Measurements from ENCODE around the gene TEX22.

The TEX22 gene

GRCh38 chr14:105417690-105418121 lies 19.4 kb downstream of the TEX22 start:
- peaks cover 9% of the 10 kb centered on the region; the same call in 1 of the 2 replicates for H3K36me3 ChIP-seq (ENCODE audit: control insufficient read depth, insufficient read depth, low read length)
- H3K4me1 ChIP-seq (ENCODE audit: control insufficient read depth, insufficient read depth, low read length) = peaks cover 14% of the 10 kb centered on the region
- no peaks in the 10 kb centered on the region for H3K9me3 ChIP-seq (ENCODE audit: control insufficient read depth, insufficient read depth, low read length)
- H3K4me3 ChIP-seq (ENCODE audit: low read depth, low read length) = no peak overlapping the region
- no peak overlapping the region for H3K27ac ChIP-seq (ENCODE audit: low read depth, low read length)
- H3K9ac ChIP-seq (ENCODE audit: low read depth, low read length) = no peak overlapping the region
- H3K27me3 ChIP-seq (ENCODE audit: control insufficient read depth, insufficient read depth, low read length) = peaks cover 20% of the 10 kb centered on the region

GRCh38 chr14:105418269-105419194 lies 20.2 kb downstream of the TEX22 start:
- H3K9me3 ChIP-seq (ENCODE audit: control insufficient read depth, insufficient read depth, low read length) = no peaks in the 10 kb centered on the region
- H3K9ac ChIP-seq (ENCODE audit: low read depth, low read length) = no peak overlapping the region
- H3K36me3 ChIP-seq (ENCODE audit: control insufficient read depth, insufficient read depth, low read length) = peaks cover 14% of the 10 kb centered on the region; the same call in 1 of the 2 replicates
- H3K4me1 ChIP-seq (ENCODE audit: control insufficient read depth, insufficient read depth, low read length) = peaks cover 14% of the 10 kb centered on the region
- no peak overlapping the region for H3K27ac ChIP-seq (ENCODE audit: low read depth, low read length)
- peaks cover 11% of the 10 kb centered on the region for H3K27me3 ChIP-seq (ENCODE audit: control insufficient read depth, insufficient read depth, low read length)
- peak overlapping the region; percentile 72; the same call in 1 of the 2 replicates for H3K4me3 ChIP-seq (ENCODE audit: low read depth, low read length)

- H3K4me3 ChIP-seq (ENCODE audit: low read depth, low read length) = peak within 1 kb of the TSS; percentile 90
- peaks cover 19% of the 10 kb centered on the region for H3K36me3 ChIP-seq (ENCODE audit: control insufficient read depth, insufficient read depth, low read length)
- peaks cover 2% of the 10 kb centered on the region for H3K27me3 ChIP-seq (ENCODE audit: control insufficient read depth, insufficient read depth, low read length)
- peaks cover 14% of the 10 kb centered on the region for H3K4me1 ChIP-seq (ENCODE audit: control insufficient read depth, insufficient read depth, low read length)
- peak within 1 kb of the TSS; percentile 86 for H3K9ac ChIP-seq (ENCODE audit: low read depth, low read length)
- H3K27ac ChIP-seq (ENCODE audit: low read depth, low read length) = peak within 1 kb of the TSS; percentile 73
- H3K9me3 ChIP-seq (ENCODE audit: control insufficient read depth, insufficient read depth, low read length) = no peaks in the 10 kb centered on the region
These were observed 21.1 kb downstream of the TEX22 start, which contains the start of gene MTA1 for GRCh38 chr14:105419195-105420091. Gene MTA1, plus strand, starts transcription at chr14:105419827. Its CDS starts 209 bp downstream, at chr14:105420036.

- H3K27me3 ChIP-seq (ENCODE audit: control insufficient read depth, insufficient read depth, low read length) = no peaks in the 10 kb centered on the region
- H3K36me3 ChIP-seq (ENCODE audit: control insufficient read depth, insufficient read depth, low read length) = peaks cover 22% of the 10 kb centered on the region
- peak overlapping the region; percentile 86 for H3K9ac ChIP-seq (ENCODE audit: low read depth, low read length)
- peak overlapping the region; percentile 90 for H3K4me3 ChIP-seq (ENCODE audit: low read depth, low read length)
- H3K4me1 ChIP-seq (ENCODE audit: control insufficient read depth, insufficient read depth, low read length) = peaks cover 14% of the 10 kb centered on the region
- peak overlapping the region; percentile 73 for H3K27ac ChIP-seq (ENCODE audit: low read depth, low read length)
- no peaks in the 10 kb centered on the region for H3K9me3 ChIP-seq (ENCODE audit: control insufficient read depth, insufficient read depth, low read length)
These were observed 22.0 kb downstream of the TEX22 start for GRCh38 chr14:105420101-105420973.

DNA sequence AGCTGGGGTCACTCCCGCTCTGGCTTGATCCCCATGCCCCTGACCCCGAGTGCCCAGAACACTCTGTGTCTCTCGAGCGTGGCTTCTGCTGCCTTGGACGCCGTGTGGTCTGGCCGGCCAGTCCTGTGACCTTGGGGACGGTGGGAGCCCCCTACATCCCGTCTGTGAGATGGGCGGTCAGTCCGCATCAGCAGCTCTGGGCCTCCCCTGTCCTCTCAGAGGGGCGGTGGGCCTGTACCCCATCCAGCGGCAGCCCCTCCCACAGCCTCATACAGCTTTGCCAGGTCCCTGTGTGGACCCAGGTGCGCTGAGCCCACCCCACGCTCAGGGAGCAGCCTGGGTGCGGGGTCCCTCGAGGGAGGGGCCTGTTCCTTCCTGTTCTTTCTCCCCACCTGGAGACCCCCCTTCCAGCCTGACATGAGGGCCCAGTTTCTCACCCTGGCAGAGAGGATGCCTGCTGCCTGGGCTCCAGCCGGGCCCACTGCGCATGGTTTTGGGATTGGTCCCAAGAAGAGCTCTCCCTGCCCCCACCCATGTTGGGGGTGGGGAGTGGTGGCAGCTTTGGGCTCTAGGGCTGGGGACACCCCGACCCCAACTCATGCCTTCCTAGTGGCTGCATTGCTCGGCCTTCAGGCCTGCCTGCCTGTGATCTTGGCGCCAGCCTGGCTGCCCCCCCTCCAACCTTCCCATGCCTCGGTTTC lies 22.8 kb downstream of the TEX22 start:
- H3K4me3 ChIP-seq (ENCODE audit: low read depth, low read length) = peak overlapping the region; percentile 90
- H3K4me1 ChIP-seq (ENCODE audit: control insufficient read depth, insufficient read depth, low read length) = peaks cover 14% of the 10 kb centered on the region
- no peaks in the 10 kb centered on the region for H3K27me3 ChIP-seq (ENCODE audit: control insufficient read depth, insufficient read depth, low read length)
- H3K36me3 ChIP-seq (ENCODE audit: control insufficient read depth, insufficient read depth, low read length) = peaks cover 22% of the 10 kb centered on the region
- H3K27ac ChIP-seq (ENCODE audit: low read depth, low read length) = peak overlapping the region; percentile 73
- H3K9ac ChIP-seq (ENCODE audit: low read depth, low read length) = peak overlapping the region; percentile 86
- no peaks in the 10 kb centered on the region for H3K9me3 ChIP-seq (ENCODE audit: control insufficient read depth, insufficient read depth, low read length)

DNA sequence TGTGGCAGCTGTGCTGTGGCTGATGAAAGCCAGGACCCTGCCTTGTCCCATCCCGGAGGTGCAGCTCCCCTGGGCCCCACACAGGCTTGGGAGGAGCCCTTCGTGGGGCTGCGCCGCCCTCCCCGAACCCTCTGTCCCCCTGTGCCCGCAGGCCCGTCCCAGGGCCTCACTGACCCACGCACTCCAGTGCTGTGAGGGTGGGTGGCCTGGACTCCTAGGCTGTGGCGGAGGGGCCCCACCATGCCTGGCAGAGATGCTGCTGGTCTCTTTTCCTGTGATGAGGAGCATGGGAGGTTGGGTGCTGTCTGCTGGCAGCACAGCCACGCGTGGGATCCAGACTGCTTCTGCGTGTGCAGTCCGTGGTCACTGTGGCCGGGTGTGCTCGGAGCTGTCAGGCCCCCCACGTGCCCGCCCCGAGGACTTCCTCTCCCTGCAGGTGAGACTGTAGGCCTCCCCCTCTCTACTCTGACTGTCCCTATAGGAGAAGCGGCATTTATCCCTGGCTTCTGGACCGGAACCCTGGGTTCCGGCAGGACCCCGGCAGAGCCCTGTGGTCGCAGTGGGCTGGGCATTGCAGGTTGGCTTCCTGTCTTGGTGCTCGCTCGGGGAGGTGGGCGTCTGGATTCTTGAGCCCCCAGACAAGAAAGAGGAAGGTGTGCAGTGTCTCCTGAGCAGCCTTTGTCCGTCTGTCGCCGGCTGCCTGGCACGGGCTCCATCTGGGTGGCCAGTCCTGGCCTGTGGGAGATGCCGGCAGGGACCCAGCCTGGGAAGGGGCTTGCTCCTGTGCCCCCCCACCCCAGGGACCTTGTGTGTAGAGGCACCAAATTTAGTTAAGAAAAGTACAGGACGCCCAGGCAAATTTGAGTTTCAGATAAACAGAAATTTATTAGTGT lies 23.6 kb downstream of the TEX22 start:
- H3K4me3 ChIP-seq (ENCODE audit: low read depth, low read length) = no peak overlapping the region

DNA sequence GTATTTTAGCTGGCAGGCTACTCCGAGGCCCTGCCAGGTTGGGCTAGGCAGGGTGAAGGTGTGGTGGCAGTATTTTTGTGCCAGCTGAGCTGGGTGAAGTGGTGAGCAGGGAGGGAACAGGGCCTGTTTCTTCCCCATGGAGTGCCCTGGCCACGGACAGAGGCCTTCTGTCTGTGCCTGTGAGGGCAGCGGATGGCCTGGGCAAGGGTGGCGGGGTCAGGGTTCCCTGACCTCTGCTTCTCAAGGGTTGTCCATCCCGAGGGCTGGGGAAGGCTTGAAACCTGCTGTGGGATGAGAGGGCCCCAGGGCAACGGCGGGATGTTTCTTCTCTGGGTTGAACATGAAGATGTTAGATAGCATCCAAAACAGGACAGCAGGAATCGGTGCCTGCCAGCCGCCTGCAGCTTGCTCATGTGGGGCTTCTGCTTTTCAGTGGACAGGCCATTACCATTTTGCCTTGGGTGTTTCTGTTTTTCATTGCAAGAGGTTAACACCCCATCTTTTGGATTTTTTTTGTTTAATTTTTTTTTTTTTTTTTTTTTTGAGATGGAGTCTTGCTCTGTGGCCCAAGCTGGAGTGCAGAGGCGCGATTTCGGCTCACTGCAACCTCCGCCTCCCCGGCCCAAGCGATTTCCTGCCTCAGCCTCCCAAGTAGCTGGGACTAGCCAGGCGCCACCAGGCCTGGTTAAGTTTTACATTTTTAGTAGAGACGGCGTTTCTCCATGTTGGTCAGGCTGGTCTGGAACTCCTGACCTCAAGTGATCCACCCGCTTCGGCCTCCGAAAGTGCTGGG lies 24.6 kb downstream of the TEX22 start:
- Histone ChIP-seq H3K4me3 (ENCODE audit: low read depth, low read length) (no peak overlapping the region), H3K27ac (ENCODE audit: low read depth, low read length) (no peak overlapping the region)

More for the DNA sequence above, 23.6 kb downstream of the TEX22 start:
- Histone ChIP-seq H3K36me3 (ENCODE audit: control insufficient read depth, insufficient read depth, low read length) (peaks cover 26% of the 10 kb centered on the region), H3K9ac (ENCODE audit: low read depth, low read length) (no peak overlapping the region), H3K27ac (ENCODE audit: low read depth, low read length) (no peak overlapping the region), H3K4me1 (ENCODE audit: control insufficient read depth, insufficient read depth, low read length) (peaks cover 14% of the 10 kb centered on the region), H3K27me3 (ENCODE audit: control insufficient read depth, insufficient read depth, low read length) (no peaks in the 10 kb centered on the region), H3K9me3 (ENCODE audit: control insufficient read depth, insufficient read depth, low read length) (no peaks in the 10 kb centered on the region)

DNA sequence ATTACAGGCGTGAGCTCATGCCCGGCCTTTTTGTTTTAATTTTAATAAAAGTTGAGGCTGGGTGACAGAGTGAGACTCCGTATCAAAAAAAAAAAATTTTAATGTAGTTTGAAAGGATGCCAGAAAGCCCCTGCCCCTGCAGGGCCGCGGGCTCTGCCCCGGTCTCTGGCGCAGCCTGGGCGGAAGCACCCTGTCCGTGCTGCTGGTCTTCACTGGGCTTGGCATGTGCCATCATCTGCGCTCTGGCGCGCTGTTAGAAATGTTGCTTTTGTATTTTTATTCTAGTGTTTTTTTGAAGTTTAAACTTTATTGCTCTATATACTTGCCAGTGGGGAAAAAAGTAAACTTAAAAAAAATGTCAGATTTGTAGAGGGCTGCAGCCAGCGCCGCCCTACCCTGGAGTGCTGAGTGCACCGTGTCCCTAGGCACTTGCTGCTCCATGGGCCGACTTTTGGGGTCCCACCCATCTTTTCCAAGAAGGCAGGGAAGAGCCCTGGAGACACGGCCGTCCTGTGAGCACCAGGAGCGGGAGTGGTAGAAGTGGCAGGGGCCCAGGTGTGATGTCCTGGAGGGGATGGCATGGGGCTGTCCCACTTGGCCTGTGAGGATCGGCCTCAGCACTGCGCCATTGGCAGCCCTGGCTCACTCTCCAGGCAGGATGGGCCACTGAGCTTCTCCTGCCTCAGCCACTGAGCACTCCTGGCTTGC lies 25.3 kb downstream of the TEX22 start:
- no peaks in the 10 kb centered on the region for H3K27me3 ChIP-seq (ENCODE audit: control insufficient read depth, insufficient read depth, low read length)
- H3K4me3 ChIP-seq (ENCODE audit: low read depth, low read length) = no peak overlapping the region
- H3K27ac ChIP-seq (ENCODE audit: low read depth, low read length) = no peak overlapping the region
- peaks cover 12% of the 10 kb centered on the region for H3K4me1 ChIP-seq (ENCODE audit: control insufficient read depth, insufficient read depth, low read length)
- no peaks in the 10 kb centered on the region for H3K9me3 ChIP-seq (ENCODE audit: control insufficient read depth, insufficient read depth, low read length)
- peaks cover 41% of the 10 kb centered on the region for H3K36me3 ChIP-seq (ENCODE audit: control insufficient read depth, insufficient read depth, low read length)
- no peak overlapping the region for H3K9ac ChIP-seq (ENCODE audit: low read depth, low read length)

More for the DNA sequence above, 24.6 kb downstream of the TEX22 start:
- Histone ChIP-seq H3K9ac (ENCODE audit: low read depth, low read length) (no peak overlapping the region), H3K9me3 (ENCODE audit: control insufficient read depth, insufficient read depth, low read length) (no peaks in the 10 kb centered on the region), H3K4me1 (ENCODE audit: control insufficient read depth, insufficient read depth, low read length) (peaks cover 14% of the 10 kb centered on the region), H3K36me3 (ENCODE audit: control insufficient read depth, insufficient read depth, low read length) (peaks cover 36% of the 10 kb centered on the region), H3K27me3 (ENCODE audit: control insufficient read depth, insufficient read depth, low read length) (no peaks in the 10 kb centered on the region)

All from HUES48 (cell line).